ENCODE measurements around the gene EIF4E2.
"Not testable (repeated sequence)": the region's sequence is repeated elsewhere in the genome, so short reads cannot be mapped to it uniquely, and the experiment has no call there.

Gene EIF4E2

DNA sequence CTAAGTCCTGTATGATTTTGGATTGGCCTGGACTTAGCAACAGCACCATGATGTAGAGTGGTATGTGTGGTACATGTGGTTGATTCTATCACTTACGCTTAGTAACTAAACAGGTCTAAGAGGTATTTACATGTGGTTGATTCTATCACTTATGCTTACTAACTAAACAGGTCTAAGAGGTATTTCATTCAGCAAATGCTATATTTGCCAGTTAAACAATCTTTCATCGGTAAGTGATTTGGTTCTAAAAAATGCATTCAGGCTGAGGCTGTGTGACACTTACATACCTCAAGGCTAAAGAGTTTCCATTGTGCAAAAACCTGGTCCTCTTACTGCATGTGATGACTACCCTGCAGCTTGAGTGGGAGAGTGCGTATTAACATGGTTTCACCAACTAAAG, 13.1 kb downstream of the EIF4E2 start:
- FAIRE-seq (no peak), DNase-seq (ENCODE audit: low spot score) (no peak)

DNA sequence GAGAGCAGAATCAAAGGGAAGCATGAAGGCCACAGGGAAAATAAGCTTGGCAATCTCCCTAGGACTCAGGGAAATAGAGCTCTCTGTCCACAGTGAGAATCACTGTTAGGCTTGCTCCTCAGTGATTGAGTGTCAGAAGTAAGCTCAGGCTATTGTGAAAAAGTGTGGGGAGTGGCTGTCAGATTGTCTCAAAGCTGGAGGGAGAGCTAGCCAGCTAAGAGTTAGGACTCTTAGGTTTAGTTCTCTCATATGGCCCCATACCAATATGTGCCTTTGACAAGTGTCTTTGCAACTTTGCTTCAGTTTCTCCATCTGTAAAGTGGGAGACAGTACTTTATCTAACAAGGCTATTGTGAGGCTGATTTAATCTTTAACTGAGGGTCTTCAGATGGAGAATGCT, 17.2 kb downstream of the EIF4E2 start:
- FAIRE-seq (no peak), DNase-seq (ENCODE audit: low spot score) (no peak)

DNA sequence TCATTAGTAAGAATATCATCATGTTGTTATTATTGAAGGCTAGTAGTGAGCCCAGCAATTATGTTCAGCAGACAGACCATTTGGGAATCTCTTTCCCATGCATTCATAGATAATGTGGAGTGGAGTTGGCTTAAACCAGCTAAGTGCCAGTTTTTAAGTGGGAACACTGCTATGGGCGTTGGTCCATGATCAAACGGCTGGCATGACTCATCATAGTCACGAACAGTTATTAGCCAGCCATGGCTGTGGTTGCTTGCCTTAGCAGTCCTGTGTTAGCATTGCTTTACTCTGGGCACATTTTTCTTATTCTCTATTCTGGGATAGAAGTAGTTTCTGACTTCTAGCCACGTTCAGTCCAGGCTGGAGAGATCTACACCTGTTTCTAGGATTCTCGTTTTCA, 17.7 kb downstream of the EIF4E2 start:
- peak; percentile 90 for FAIRE-seq
- peak; percentile 61 for DNase-seq (ENCODE audit: low spot score)

DNA sequence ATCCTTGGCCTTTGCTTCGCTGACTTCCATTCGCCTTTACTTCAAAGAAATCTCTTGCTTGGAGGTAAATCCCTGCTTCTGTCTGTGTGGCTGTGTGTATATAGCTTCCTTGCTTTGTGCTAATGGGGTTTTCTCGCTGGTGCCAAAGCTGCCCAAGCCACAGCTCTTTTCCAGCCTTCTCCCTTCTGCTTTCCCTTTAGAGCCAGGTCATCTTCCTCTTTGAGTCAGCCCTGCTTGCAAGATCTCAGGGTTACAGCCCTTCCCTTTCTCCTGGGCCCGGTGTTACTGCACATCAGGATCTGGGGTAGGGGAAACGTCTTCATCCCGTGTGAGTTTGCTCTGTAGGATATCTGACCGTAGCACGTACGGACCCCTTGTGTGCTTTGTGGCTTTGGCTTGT, 19.1 kb downstream of the EIF4E2 start:
- FAIRE-seq (no peak), DNase-seq (ENCODE audit: low spot score) (no peak)

DNA sequence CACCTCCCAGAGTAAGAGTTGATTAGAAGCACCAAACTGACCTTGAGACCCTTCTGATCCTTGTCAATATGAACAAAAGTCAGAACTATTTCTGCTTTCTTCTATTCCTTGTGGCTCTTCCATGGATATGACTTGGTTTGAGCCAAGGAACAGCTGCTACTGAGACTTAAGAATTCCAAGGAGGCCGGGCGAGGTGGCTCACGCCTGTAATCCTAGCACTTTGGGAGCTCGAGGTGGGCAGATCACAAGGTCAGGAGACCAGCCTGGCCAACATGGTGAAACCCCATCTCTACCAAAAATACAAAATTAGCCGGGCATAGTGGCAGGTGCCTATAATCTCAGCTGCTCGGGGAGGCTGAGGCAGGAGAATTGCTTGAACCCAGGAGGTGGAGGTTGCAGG, 20.0 kb downstream of the EIF4E2 start:
- FAIRE-seq; DNase-seq (ENCODE audit: low spot score): not testable (repeated sequence)

DNA sequence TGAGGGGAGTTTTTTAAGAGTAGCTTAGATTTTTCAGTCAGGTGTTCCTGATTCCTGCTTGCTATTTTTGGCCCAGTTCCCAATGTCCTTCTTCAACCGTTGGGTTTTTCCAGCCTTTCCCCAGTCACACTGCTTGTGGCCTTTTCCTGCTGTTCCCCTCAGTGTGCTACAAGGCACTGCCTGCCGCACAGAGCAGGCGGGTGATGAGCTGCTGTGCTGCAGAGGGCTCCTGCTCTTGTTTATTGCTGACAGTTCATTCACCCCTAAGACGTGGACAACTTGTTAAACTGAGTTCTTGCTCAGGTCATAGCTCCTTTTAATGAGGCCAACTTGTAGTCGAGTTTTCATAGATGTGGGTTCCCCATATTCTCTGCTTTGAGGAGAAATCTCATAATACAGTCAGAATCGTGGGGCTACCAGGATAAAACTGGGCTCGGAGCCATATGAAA, 20.6 kb downstream of the EIF4E2 start:
- no peak for FAIRE-seq

DNA sequence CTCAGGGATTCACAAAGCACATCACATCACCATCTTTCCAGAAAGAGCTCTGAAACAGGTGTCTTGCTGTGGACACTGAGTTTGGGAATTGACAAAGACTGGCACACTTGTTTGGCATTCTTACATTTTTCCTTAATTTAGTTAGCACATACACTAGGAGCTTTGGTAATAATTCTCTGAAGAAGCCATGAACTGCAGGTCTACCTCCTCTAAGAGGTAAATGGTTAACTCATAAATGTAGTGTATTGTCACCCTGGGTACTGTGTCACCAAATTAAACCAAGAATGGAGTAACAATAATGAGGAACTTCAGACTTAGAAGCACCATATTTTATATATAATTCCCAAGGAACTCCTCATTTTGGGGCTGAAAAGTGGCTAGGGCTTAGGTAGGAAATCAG, 22.6 kb downstream of the EIF4E2 start:
- FAIRE-seq (no peak), DNase-seq (ENCODE audit: low spot score) (peak; percentile 22)

More for the DNA sequence above, 20.6 kb downstream of the EIF4E2 start:
- DNase-seq (ENCODE audit: low spot score): peak; percentile 16

DNA sequence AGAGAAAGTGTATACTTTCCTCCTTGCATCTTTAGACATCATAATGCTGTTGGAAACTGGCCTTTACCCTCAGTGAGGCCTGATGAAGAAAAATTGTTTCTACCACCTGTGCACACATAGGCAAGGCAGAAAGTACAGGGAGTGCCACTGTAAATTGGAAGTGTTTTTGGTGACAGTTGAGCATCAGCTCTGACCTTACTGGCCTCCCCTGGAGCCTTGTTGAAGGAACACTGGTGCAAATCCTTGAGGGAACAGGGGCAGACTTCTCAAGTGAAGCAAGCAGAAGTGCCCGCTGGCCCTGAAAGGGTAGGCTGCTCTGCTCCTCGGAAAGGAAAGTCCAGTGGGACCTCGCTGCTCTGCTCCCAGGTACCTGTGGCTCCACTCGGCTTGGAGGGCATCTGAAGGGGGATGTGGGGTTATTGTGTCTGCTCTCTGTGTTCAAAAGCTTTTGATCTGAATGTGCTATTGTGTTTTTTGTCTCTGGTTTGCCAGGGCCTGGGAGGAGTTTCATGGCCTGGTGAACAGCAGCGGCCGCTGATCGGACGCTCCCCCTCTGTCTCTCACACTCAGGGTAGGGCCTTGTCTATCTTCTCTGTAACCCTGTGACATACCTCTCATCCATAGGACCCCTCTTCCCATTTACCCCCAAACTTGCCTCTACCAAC, 23.4 kb downstream of the EIF4E2 start:
- no peak for DNase-seq (ENCODE audit: low spot score)
- FAIRE-seq: no peak

DNA sequence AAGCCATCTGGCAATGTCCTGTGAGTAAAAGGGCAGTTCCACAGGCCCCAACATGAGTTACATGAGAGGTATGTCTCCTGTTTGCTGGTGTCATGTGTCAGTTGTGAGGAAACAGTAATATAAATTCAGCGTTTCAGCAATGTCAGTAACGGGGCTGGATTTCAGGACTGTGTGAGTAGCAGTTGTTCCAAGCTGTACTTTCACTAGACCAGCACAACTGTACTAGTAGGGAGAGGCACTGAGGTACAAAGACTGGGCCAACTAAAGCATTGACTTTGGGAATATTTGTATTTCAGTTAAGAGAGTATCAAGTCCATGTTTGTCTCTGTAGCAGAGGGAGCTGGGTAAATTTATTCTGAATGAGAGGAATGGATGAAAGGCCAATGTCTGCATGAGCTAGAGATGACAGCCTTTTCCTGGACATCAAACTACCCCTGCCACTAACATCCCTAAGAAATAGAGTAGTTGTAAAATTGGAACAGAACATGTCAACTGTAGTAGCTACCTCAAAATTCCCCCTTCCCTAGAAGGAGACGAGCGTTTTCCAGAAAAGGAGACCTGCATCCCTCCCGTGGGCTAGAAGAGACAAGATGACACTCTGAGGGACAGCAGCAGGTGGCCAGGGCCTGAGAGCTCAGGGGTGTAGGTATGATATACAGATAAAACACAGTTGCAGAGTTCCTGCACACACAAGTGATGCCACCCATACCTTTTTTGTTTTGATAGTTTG, 24.4 kb downstream of the EIF4E2 start:
- DNase-seq (ENCODE audit: low spot score): no peak
- no peak for FAIRE-seq

DNA sequence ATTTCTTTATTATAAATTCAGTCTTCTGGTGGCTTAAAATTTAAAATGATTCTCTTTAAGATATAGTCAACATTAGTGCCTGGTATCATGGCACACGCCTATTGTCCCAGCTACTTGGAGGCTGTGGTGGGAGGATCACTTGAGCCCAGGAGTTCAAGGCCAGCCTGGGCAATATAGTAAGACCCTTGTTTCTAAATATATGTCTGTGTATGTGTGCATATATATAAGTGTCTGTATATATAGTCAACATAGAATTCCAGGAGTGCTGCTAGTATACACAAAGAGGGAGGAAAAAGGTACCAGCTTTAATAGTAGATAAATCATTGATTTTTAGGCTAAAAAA, 24.9 kb downstream of the EIF4E2 start:
- FAIRE-seq (no peak), DNase-seq (ENCODE audit: low spot score) (no peak)

DNA sequence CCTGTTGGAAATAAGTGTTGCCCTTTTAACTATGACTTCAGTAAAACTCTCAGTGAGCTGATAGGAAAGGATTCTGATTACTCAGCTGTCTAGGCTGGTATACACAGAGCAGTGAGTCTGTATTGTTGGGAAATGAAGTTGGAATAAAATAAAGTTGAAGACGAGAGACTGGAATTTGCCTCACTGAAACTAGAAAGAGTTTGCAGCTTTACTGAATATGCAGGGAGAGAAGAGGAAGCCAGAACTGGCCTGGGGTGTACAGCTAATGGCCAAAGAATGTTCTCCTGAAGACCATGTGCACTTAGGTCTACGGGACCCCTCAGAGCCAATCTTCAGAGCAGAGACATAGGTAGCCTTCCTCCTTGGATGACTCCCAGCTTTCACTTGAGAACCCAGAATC, 26.5 kb downstream of the EIF4E2 start:
- DNase-seq (ENCODE audit: low spot score): no peak

DNA sequence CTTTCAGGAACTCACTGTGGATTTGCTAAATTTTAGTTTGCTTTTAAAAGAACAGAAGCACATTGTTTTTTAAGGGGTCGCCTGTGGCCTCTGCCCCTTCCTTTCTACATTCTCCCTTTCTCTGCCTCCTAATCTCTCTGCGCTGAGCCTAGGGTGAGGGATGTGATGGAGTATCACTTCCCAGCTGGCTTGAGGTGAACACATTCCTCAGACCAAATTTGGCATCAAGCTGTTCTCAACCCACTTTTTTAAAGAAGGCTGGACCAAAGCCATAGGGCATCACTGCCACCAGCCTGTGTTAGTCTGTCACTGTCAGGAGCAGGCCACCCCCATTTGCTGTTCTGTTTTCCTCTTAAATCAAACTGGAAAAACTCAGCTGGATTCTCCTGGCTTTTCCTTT, 27.4 kb downstream of the EIF4E2 start:
- no peak for DNase-seq (ENCODE audit: low spot score)
- FAIRE-seq: no peak

More for the DNA sequence above, 26.5 kb downstream of the EIF4E2 start:
- no peak for FAIRE-seq

DNA sequence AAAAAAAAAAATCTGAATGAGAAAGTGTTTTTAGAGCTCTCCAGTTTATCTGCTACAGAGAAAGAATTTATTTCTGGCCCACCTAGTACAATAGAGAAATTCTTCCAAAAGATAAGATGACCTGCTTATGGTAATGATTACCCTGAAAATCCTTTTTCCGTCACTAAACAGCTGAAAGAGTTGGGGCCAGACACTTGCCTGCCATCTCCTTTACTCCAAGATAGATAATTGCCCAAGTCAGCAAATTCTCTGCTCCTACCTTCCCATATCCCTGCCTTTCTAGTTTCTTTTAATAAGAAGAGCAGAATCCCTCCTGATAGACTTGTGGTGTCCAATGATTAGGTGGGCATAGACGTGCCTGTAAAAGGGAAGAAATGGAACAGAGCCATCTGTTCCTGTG, 28.1 kb downstream of the EIF4E2 start:
- no peak for FAIRE-seq
- no peak for DNase-seq (ENCODE audit: low spot score)

DNA sequence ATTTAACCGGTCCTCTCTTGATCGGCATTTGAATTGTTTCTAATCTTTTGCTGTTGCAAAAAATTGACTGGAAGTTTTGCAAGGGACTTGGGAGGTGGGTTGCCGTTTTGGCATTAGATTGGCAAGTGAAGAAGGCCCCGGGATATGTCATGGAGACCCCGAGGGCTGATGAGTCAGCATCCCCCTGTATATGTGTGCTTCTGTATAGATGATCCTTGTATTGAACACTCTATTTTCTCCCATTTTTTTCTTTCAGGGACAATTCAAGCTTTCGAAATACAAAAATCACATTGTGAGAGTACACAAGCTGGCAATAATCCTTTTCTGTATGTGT, 30.1 kb downstream of the EIF4E2 start:
- FAIRE-seq: no peak
- no peak for DNase-seq (ENCODE audit: low spot score)

DNA sequence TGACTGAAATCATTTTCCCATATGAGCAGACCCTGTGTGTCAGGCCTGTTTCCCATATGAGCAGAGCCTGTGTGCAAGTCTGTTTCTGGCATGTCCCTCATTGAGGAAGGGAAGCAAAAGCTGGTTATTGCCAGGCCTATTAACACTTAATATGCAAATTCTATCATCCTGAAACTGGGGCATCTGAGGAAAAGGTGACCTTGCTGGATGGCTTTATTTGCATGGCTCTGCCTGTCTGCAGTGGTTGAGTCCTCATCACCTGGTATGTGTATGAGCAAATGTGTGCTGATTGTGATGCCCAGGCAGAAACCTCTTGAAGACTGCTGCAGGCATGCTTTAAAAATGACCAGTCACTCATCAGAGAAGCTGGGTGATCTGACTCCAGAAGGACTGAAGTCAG, 31.2 kb downstream of the EIF4E2 start:
- FAIRE-seq: no peak

DNA sequence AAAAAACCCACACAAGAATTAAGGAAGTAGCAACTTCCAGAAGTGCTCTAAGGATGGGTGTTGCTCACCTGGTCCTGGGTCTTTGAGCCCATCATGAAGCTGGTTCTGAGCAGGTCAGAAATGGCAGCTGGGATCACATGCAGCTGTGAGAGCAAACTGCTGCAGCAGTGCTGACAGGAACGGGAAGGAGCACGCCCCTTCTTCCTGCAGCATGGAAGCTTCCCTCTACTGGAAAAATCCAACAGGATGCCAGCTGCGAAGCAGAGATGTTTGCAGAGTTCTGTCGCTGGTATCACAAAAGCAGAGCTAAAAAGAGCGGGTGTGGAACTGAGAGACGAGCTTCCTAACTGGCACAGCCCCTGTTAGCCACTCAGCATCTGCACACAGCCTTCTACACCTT, 33.7 kb downstream of the EIF4E2 start:
- FAIRE-seq: no peak
- no peak for DNase-seq (ENCODE audit: low spot score)

More for the DNA sequence above, 31.2 kb downstream of the EIF4E2 start:
- DNase-seq (ENCODE audit: low spot score): no peak

DNA sequence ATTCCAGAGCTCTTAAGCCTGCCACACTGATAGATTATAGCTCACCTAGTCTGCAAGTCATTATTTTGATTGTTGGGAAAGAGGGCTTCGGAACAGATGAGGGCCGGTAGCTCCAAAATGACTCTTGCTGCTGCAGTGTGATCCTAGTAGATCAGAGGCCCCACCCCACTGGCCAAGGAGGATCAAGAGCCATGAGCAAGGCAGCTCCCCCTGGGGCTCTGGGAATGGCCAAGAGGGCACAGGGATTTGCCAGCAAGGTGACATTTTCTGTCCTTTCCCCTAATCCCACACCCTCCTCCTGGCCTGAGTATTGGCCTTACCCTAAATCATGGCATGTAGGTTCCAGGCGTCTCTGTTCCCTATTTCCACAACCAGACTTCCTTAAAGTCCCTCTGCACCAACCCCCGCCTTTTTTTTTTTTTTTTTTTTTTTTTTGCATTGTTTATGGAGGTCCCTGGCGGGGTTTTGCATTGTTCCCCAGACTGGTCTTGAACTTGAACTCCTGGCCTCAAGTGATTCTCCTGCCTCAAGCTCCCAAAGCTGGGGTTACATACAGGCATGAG, 36.5 kb downstream of the EIF4E2 start:
- FAIRE-seq (no peak), DNase-seq (ENCODE audit: low spot score) (no peak)

DNA sequence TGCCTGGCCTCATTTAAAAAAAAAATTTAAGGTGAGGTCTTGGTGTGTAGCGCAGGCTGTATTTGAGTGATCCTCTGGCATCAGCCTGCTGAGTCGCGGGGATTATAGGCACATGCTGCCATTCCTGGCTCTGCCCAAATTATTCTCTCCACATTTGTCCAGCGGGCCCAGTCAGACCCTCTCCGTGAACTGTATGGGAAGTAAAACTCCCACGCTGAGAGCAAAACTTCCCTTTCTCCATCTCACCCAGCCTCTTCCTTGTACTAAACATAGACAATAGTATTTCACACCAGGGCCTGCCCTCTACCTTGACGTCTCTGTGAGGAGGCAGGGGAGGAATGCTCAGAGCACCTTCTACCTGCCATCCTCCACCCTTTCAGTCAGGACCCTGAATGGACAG, 37.0 kb downstream of the EIF4E2 start:
- DNase-seq (ENCODE audit: low spot score) (no peak), FAIRE-seq (no peak)

DNA sequence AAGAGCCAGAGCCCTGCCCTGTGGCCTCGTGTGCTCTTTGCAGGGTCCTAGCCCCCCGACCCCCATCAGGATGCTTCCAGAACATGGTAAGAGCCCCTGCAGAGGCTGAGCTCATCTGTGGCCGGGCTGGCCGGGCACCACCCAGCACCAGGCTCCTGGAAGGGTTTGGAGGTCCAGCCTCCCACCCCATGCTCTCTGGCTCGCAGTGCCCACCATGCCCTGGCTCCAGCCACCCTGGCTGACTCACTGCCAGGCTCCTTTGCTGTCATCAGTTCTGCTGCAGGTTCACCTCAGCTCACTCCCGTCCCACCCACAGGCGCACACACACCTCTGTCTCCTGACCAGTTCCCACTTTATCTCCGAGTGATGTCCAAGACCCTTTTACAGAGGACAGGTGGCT, 37.5 kb downstream of the EIF4E2 start:
- FAIRE-seq (no peak), DNase-seq (ENCODE audit: low spot score) (no peak)

DNA sequence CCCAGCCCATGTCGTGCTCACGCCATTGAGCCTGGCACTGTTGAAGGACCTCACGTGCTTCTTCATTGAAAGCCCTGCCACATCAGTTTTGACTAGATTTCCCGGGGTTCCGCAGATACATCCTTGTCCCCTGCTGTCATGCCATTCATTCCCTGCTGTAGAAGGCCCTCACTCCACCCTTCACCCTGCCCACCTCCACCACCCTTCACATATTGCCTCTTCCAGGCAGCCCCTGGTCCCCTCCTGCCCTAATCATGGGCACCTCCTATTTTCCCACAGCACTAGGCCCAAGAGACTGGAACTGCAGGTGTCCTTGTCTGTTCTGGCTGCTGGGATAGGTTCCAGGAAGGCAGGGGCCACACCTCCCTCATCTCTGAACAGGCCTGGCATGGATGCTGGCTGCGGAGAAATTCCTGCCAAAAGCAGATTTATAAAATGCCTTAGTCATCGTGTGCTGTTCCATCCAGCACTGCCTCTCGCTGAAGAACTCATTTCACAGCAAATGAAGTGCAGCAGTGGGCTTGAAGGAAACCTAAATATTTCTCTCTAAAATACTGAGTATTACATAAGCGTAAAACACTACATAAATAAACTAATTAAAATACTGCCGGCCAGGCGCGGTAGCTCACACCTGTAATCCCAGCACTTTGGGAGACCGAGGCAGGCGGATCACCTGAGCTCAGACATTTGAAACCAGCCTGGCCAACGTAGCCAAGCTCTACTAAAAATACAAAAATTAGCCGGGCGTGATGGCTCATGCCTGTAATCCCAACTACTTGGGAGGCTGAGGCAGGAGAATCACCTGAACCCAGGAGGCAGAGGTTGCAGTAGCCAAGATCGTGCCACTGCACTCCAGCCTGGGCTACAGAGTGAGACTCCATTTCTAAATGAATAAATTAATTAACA, 38.4 kb downstream of the EIF4E2 start:
- FAIRE-seq: no peak
- peak; percentile 16 for DNase-seq (ENCODE audit: low spot score)

DNA sequence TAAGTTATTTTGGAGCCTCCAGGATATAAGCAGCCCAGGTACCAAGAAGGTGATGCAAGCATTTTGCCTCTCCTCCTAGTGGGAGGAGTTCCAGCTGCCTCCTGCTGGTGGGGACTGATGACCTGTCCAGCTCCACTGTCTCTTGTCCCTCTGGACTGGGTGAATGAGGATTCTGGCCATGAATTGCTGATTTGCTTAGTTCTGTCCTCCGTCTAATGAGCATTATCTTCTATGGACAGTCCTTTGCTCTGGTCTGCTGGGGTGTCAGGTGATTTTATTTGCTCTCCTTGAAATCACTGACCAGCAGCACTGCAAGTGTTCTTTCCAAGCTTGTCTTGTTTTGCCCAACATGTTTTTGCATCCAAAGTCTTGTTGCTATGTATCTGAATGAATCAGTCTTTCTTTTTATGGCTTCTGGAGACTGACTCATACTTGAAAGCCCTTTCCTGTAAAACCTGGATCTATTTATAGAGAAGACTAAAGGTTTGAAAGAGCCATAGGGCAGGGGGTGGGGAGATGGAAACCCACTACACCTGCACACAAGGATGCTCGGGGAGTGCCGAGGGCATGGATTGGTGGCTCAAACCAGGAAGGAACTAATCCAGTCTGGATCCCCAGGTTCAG, 42.4 kb downstream of the EIF4E2 start:
- DNase-seq (ENCODE audit: low spot score) (peak; percentile 79), FAIRE-seq (no peak)
